Hepatocyte (in vitro differentiated cells): ENCODE data around the gene ZSWIM4.

ENCODE experiments used
- CTCF ChIP-seq: fragments of 200-600 bp; sonication (generic); IDR thresholded peaks from 2 replicates; pipeline ENCODE4 v1.5.1; 2016; ENCODE audit warnings: antibody characterized with exemption, mild to moderate bottlenecking; ENCODE audit not compliant: poor library complexity
- EZH2 ChIP-seq: fragments of 200-600 bp; sonication (generic); IDR thresholded peaks from 2 replicates; pipeline ENCODE4 v1.6.1; 2016; ENCODE audit warnings: antibody characterized with exemption, mild to moderate bottlenecking, borderline replicate concordance
- EZH2phosphoT487 ChIP-seq: fragments of 200-600 bp; sonication (generic); IDR thresholded peaks from one replicate; pipeline ENCODE4 v1.6.1; 2018; ENCODE audit warnings: antibody characterized with exemption, mild to moderate bottlenecking, low read depth, moderate library complexity; ENCODE audit not compliant: unreplicated experiment, severe bottlenecking

GRCh38 chr19:13843104-13843921, 48.1 kb downstream of the ZSWIM4 start:
- TF ChIP-seq CTCF (no peak), EZH2 (no peak), EZH2phosphoT487 (no peak)
